ENCODE data around the gene HBA1.

GRCh38 chr16:168424-168823 lies 8.1 kb upstream of the HBA1 start:
- no peak for TF ChIP-seq CTCF (conservative IDR thresholded peaks at IDR 0.05; ENCODE audit: low read length)
- no peak for TF ChIP-seq EZH2phosphoT487 (IDR thresholded peaks at IDR 0.05; ENCODE audit: borderline replicate concordance)

Measured in Loucy (cell line).